EL (cell line): Measurements from ENCODE around the gene CHRNB4.
"Not testable (repeated sequence)": the region's sequence is repeated elsewhere in the genome, so short reads cannot be mapped to it uniquely, and the experiment has no call there.

Experiments used
- DNase-seq: peaks from one replicate; pipeline ENCODE4 v3.0.0-alpha.2; 2016

Gene CHRNB4

GRCh38 chr15:78614021-78614420 is 27.0 kb downstream of the CHRNB4 start:
- DNase-seq: no peak

DNA sequence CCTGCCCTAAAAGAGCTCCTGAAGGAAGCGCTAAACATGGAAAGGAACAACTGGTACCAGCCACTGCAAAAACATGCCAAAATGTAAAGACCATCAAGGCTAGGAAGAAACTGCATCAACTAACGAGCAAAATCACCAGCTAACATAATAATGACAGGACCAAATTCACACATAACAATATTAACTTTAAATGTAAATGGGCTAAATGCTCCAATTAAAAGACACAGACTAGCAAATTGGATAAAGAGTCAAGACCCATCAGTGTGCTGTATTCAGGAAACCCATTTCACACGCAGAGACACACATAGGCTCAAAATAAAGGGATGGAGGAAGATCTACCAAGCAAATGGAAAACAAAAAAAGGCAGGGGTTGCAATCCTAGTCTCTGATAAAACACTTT is 31.5 kb downstream of the CHRNB4 start:
- not testable (repeated sequence) for DNase-seq

GRCh38 chr15:78605680-78606079 is 35.3 kb downstream of the CHRNB4 start:
- no peak for DNase-seq

DNA sequence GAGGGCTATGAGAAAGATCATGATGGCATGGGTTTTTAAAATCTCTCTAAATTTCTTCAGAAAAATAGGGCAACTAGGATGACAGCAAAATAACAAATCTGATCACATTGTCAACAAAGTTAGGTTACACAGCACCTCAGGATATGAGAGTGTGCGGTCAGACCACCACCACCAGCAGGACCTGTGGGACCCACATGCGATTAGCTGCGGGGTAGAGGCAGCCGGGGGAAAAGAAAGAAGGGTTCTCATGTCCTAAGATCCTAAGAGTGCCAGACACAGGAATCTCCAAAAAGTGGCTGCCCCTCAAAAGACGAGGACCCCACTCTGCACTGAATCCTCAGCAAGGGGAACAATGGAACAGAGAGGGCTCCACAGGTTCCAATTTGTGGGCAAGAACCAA is 35.8 kb downstream of the CHRNB4 start:
- no peak for DNase-seq

- no peak for DNase-seq
These were observed 36.6 kb downstream of the CHRNB4 start for GRCh38 chr15:78604420-78604819.

GRCh38 chr15:78603467-78603866 is 37.5 kb downstream of the CHRNB4 start:
- DNase-seq: no peak

DNA sequence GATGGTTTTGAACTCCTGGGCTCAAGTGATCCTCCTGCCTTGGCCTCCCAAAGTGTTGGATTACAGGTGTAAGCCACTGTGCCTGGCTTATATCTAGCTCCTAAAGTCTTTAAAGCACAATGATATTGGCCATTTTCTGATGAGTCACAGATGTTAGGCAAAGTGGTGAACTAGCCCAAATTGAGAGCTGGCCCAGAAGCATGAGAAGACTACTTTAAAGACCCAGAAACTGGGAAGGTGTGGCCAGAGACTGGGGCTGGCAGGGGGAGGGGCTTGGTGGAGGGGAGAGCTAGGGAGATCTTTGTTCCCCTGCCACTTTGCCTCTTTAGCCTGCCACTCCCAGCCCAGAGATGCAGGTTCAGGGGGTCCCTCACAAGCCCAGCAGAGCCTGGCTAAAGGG is 41.8 kb downstream of the CHRNB4 start:
- DNase-seq: no peak

DNA sequence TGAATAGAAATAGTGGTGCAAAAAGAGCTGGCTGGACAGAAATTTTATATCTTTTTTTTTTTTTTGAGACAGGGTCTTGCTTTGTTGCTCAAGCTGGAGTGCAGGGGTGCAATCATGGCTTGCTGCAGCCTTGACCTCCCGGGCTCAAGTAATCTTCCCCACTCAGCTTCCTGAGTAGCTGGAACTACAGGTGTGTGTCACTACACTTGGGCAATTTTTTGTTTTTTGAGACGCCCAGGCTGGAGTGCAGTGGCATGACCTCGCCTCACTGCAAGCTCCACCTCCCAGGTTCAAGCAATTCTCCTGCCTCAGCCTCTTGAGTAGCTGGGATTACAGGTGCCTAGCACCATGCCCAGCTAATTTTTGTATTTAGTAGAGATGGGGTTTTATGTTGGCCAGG is 42.7 kb downstream of the CHRNB4 start:
- DNase-seq: no peak

DNA sequence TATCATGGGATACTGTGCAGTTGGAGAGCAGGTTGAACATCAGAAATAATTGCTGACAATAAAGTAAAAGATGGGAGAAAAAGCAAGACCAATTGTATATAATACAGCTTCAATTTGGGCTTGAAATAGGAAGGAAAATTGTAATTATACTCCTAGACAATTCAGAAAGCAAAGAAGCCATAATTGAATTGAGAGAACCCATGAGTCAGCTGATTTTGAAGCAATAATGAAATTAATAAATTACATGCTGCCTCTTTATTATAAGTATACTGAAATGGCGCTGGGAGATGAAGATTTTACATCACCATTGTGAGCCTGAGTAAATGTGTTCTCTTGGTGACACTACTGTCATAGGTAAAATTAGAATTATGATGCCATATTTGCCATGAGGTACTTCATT is 43.4 kb downstream of the CHRNB4 start:
- DNase-seq: no peak

DNA sequence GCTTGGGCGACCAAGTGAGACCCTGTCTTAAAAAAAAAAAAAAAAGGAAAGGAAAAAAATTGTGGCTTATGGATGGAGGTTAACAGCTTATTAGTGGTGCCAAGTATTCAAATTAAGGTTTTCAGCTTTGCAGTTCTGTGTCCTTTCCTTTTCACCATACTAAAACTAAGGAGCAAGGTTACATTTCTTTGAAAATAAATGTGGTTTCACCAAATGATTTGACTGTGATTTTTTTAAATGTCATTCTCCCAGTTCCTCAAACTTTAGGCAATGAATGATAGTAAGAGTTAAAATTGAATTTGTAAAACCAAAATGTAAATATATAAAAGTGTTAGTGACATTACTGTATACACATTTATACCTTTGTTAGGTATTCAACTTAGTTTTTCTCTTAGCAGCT is 66.1 kb downstream of the CHRNB4 start:
- no peak for DNase-seq
